GM12878 (cell line): Measurements from ENCODE around the gene DOCK2. TPM values are rescaled to one million over a fixed set of nuclear protein-coding genes. Genes with fewer than 3 reads are reported as not detected.

ENCODE experiments used
- ATAC-seq: fragments of 200-7000 bp; cut with Tn5 transposase; 3 replicates; pipeline ENCODE4 v1.9.1; 2020; ENCODE audit warnings: mild to moderate bottlenecking, moderate library complexity
- BruUV-seq: library from RNA; stranded (reverse); fragments of 400-500 nt; replicated peaks from 2 replicates; lab custom pipeline; 2021; lab: Mats Ljungman, UMichigan
- CTCF ChIA-PET: fragments of 300-600 bp; sonication (Branson Sonifier 250); formaldehyde crosslinking; extraction: SDS; loops from one replicate; lab custom pipeline; 2021; ENCODE audit warnings: inconsistent platforms; lab: Yijun Ruan, JAX
- POLR2A ChIA-PET: fragments of 350-600 bp; formaldehyde crosslinking; extraction: SDS; loops from one replicate; lab custom pipeline; 2021; ENCODE audit warnings: inconsistent platforms; lab: Charles Lee
- RAD21 ChIA-PET: fragments of 300-600 bp; sonication (Branson Sonifier 250); formaldehyde crosslinking; loops from one replicate; lab custom pipeline; 2023; ENCODE audit warnings: antibody characterized with exemption; ENCODE audit not compliant: unreplicated experiment; lab: Charles Lee
- SMC1A ChIA-PET: fragments of 300-600 bp; sonication (Branson Sonifier 250); formaldehyde crosslinking; loops from one replicate; lab custom pipeline; 2023; ENCODE audit not compliant: unreplicated experiment, uncharacterized antibody; lab: Charles Lee
- DNase-seq: peaks from one replicate; pipeline ENCODE4 v3.0.0-alpha.2; 2011; ENCODE audit warnings: low read depth, low spot score
- FAIRE-seq: peaks from 3 replicates; lab custom pipeline; 2011; peaks lifted over from hg19 to GRCh38; lab: Jason Lieb, UNC
- H2AFZ ChIP-seq: 2 replicates; pipeline ENCODE4 v1.6.0; 2011; ENCODE audit warnings: low read depth, low read length, control low read depth; ENCODE audit not compliant: control insufficient read depth
- H3K27ac ChIP-seq: 2 replicates; pipeline ENCODE4 v1.5.1; 2011; ENCODE audit warnings: control low read depth; ENCODE audit not compliant: control insufficient read depth, insufficient read depth
- H3K27me3 ChIP-seq, 2 experiments: replicated peaks in 1 of 2; 2 replicates each; pipeline versions ENCODE4 v1.6.0 to v1.6.1; 2011; ENCODE audit warnings: low read length in 1 of 2; ENCODE audit not compliant: control insufficient read depth in 2 of 2, insufficient read depth in 2 of 2
- H3K36me3 ChIP-seq, 2 experiments: 2 replicates each; pipeline ENCODE4 v1.5.1; 2011; ENCODE audit warnings: low read length in 1 of 2; ENCODE audit not compliant: control insufficient read depth in 2 of 2, insufficient read depth in 2 of 2
- H3K4me1 ChIP-seq: 2 replicates; pipeline ENCODE4 v1.6.1; 2011; ENCODE audit warnings: mild to moderate bottlenecking, low read length, moderate library complexity, mixed read lengths; ENCODE audit not compliant: control insufficient read depth, insufficient read depth
- H3K4me2 ChIP-seq: 2 replicates; pipeline ENCODE4 v1.6.0; 2011; ENCODE audit warnings: control low read depth; ENCODE audit not compliant: control insufficient read depth, insufficient read depth
- H3K4me3 ChIP-seq: fragments of 200-600 bp; sonication (generic); 2 replicates; pipeline ENCODE4 v1.5.1; 2016
- H3K79me2 ChIP-seq: 2 replicates; pipeline ENCODE4 v1.6.0; 2011; ENCODE audit warnings: low read length; ENCODE audit not compliant: control insufficient read depth, insufficient read depth
- H3K9ac ChIP-seq: 2 replicates; pipeline ENCODE4 v1.8.0; 2011; ENCODE audit warnings: low read length, control low read depth, mixed read lengths; ENCODE audit not compliant: control insufficient read depth, insufficient read depth
- H3K9me3 ChIP-seq: replicated peaks from 3 replicates; pipeline ENCODE4 v1.5.1; 2011; ENCODE audit warnings: mild to moderate bottlenecking, low read length; ENCODE audit not compliant: control insufficient read depth, insufficient read depth
- H4K20me1 ChIP-seq: 2 replicates; pipeline ENCODE4 v1.6.0; 2011; ENCODE audit not compliant: control insufficient read depth, insufficient read depth
- CBX3 ChIP-seq: fragments of 200-600 bp; sonication (generic); IDR thresholded peaks from 2 replicates; pipeline ENCODE4 v1.6.1; 2016; ENCODE audit warnings: low read depth, borderline replicate concordance
- DPF2 ChIP-seq: fragments of 450-650 bp; IDR thresholded peaks from 2 replicates; pipeline ENCODE4 v1.6.1; 2017; ENCODE audit warnings: mild to moderate bottlenecking
- FOXM1 ChIP-seq: IDR thresholded peaks from 2 replicates; pipeline ENCODE4 v1.6.1; 2012; ENCODE audit warnings: low read depth, mild to moderate bottlenecking, inconsistent platforms, low read length, moderate library complexity
- HDGF ChIP-seq: fragments of 450-650 bp; IDR thresholded peaks from 2 replicates; pipeline ENCODE4 v1.6.1; 2016; ENCODE audit warnings: antibody characterized with exemption
- IKZF1 ChIP-seq: fragments of 450-650 bp; conservative IDR thresholded peaks from 2 replicates; pipeline ENCODE4 v1.6.1; 2017; ENCODE audit warnings: antibody characterized with exemption, mild to moderate bottlenecking
- IKZF2 ChIP-seq, 2 experiments: fragments of 450-650 bp; IDR thresholded peaks; 2 replicates each; pipeline ENCODE4 v1.6.1; 2017; ENCODE audit warnings: mild to moderate bottlenecking in 2 of 2, moderate library complexity in 2 of 2
- MLLT1 ChIP-seq: fragments of 450-650 bp; IDR thresholded peaks from 2 replicates; pipeline ENCODE4 v1.6.1; 2016; ENCODE audit warnings: mild to moderate bottlenecking
- POU2F2 ChIP-seq: IDR thresholded peaks from 3 replicates; pipeline ENCODE4 v1.6.1; 2011; ENCODE audit warnings: low read depth, mild to moderate bottlenecking, low read length, borderline replicate concordance
- ZBED1 ChIP-seq: IDR thresholded peaks from 2 replicates; pipeline ENCODE4 v1.6.1; 2016; ENCODE audit warnings: borderline replicate concordance
- ZNF24 ChIP-seq: fragments of 450-650 bp; IDR thresholded peaks from 2 replicates; pipeline ENCODE4 v1.6.1; 2017; ENCODE audit warnings: antibody characterized with exemption, mild to moderate bottlenecking
- ZNF687 ChIP-seq: fragments of 450-650 bp; IDR thresholded peaks from 2 replicates; pipeline ENCODE4 v1.6.1; 2017; ENCODE audit warnings: mild to moderate bottlenecking, moderate library complexity
- WGBS: methylation state at CpG from one replicate; pipeline ENCODE4 v1.1.6; 2016; ENCODE audit warnings: low lambda C conversion rate; ENCODE audit not compliant: insufficient replicate concordance, insufficient coverage; ENCODE audit errors: missing lambda C conversion rate; 5-methylcytosine and 5-hydroxymethylcytosine counted together
- in situ Hi-C: fragments of 300-500 bp; cut with MboI; formaldehyde crosslinking; loops from 9 replicates; pipeline ENCODE4 v1.14.3; 2018; ENCODE audit warnings: mixed read lengths
- intact Hi-C: fragments of 100-400 bp; cut with micrococcal nuclease; formaldehyde crosslinking; loops from one replicate; pipeline ENCODE4 v1.14.2; 2022; ENCODE audit not compliant: unreplicated experiment
- polyA plus RNA-seq, 11 experiments: library from polyadenylated mRNA; depleted of rRNA in 4 of 11; unstranded in 6 of 11; stranded (reverse) in 5 of 11; fragments of >200 nt; fragmentation: Nextera tagmentation in 4 of 11; fragmentation: Illumina TruSeq in 1 of 11; extraction: Ambion mirVana in 4 of 11; extraction: Trizol in 1 of 11; gene quantifications; 1 replicate in 1 of 11; 2 replicates in 10 of 11; pipeline versions ENCODE4 v1.2.1 to v1.2.3, GENCODE V29; 2011 to 2016; ENCODE audit warnings: inconsistent platforms in 2 of 11, missing spikeins in 2 of 11, low read depth in 1 of 11
- total RNA-seq, 4 experiments: library from RNA; depleted of rRNA in 3 of 4; stranded (reverse); fragments of >200 nt in 3 of 4; fragmentation: Illumina TruSeq in 1 of 4; extraction: Trizol in 1 of 4; gene quantifications; 2 replicates each; pipeline versions ENCODE4 v1.2.1 to v1.2.3, GENCODE V29; 2013 to 2021

The DOCK2 gene
- total and polyA plus RNA-seq, 10 of the 15 experiments (the other 5 are each of a cell fraction or from before 2014, with no cell fraction given), result 34.2 to 192 (median 118) TPM

GRCh38 chr5:170087168-170087817, 450.2 kb downstream of the DOCK2 start:
- ChIA-PET CTCF (interaction anchor here (0.6 kb wide), 1 partner anchor 25 kb away, joined by 3 read pairs; no protein-coding TSS in a partner anchor), SMC1A (no interaction called here), RAD21 (no interaction called here), POLR2A (interaction anchor here (0.6 to 0.9 kb wide), 2 partner anchors 11 to 309 kb away, joined by 3 read pairs; no protein-coding TSS in a partner anchor)
- Histone ChIP-seq H2AFZ (no peak overlapping the region), H3K9me3 (no peaks in the 10 kb centered on the region), H3K27ac (no peak overlapping the region), H3K4me3 (no peak overlapping the region), H3K4me1 (no peaks in the 10 kb centered on the region), H3K9ac (no peak overlapping the region), H4K20me1 (no peaks in the 10 kb centered on the region), H3K27me3 (no peaks in the 10 kb centered on the region), H3K4me2 (no peak overlapping the region), H3K79me2 (no peaks in the 10 kb centered on the region), H3K36me3 (peaks cover 7 to 12% of the 10 kb centered on the region in 2 experiments; a peak in 3 of 4 replicates)
- no peak for ATAC-seq
- 94% methylated on average over 3 of the region's 3 CpGs for WGBS
- in situ Hi-C loops (no loop called here), intact Hi-C loops (no loop called here)
- no peak for TF ChIP-seq MLLT1
- TF ChIP-seq HDGF, result no peak
- TF ChIP-seq DPF2, result no peak
- no peak for TF ChIP-seq IKZF2 (IDR thresholded peaks at IDR 0.05)
- TF ChIP-seq ZBED1, result no peak
- no peak for TF ChIP-seq FOXM1
- no peak for TF ChIP-seq ZNF687
- no peak for TF ChIP-seq ZNF24
- no peak for TF ChIP-seq POU2F2
- no peak for TF ChIP-seq IKZF1
- TF ChIP-seq CBX3, result no peak
- no peak for FAIRE-seq
- DNase-seq, result no peak
- no TSS peak for BruUV-seq
